ENCODE results near the gene ITGBL1. TPM values are rescaled to one million over a fixed set of nuclear protein-coding genes. Genes with fewer than 3 reads are reported as not detected.

ITGBL1 gene
- total and polyA plus RNA-seq, 2 of the 8 experiments (the other 6 are each of a cell fraction or from before 2014, with no cell fraction given): not detected

- TF ChIP-seq RAD21 (IDR thresholded peaks at IDR 0.05 in 1 of 2, conservative IDR thresholded peaks at IDR 0.05 in 1 of 2; ENCODE audit: low read depth in 2 of 2, low read length in 2 of 2): no peak
- TF ChIP-seq POLR2A (IDR thresholded peaks at IDR 0.05; ENCODE audit: control extremely low read depth in 1 of 2, low read depth in 2 of 2, low read length in 2 of 2): no peak
These were observed 178.9 kb downstream of the ITGBL1 start (continued) for GRCh38 chr13:101631395-101631794.
